HS-5 (cell line): ENCODE data around the gene OTOS.

Experiments used
- DNase-seq: peaks from one replicate; pipeline ENCODE4 v3.0.0-alpha.2; 2012; ENCODE audit warnings: low read depth

The OTOS gene

GRCh38 chr2:240112914-240113690 is 27.4 kb downstream of the OTOS start:
- DNase-seq: no peak

GRCh38 chr2:240111253-240111652 is 29.2 kb downstream of the OTOS start:
- no peak for DNase-seq

GRCh38 chr2:240109386-240109785 is 31.1 kb downstream of the OTOS start:
- no peak for DNase-seq

GRCh38 chr2:240107477-240107796 is 33.0 kb downstream of the OTOS start:
- DNase-seq: no peak

GRCh38 chr2:240106765-240107476 is 33.5 kb downstream of the OTOS start:
- no peak for DNase-seq

- DNase-seq: no peak
Observed at GRCh38 chr2:240105982-240106381, 34.5 kb downstream of the OTOS start.

- DNase-seq: no peak
Observed at GRCh38 chr2:240103136-240103535, 37.3 kb downstream of the OTOS start.

- no peak for DNase-seq
Observed at GRCh38 chr2:240098349-240098748, 42.1 kb downstream of the OTOS start.

GRCh38 chr2:240095556-240096523 is 44.6 kb downstream of the OTOS start:
- DNase-seq: no peak

GRCh38 chr2:240089306-240089705 is 51.2 kb downstream of the OTOS start:
- no peak for DNase-seq
